ENCODE results near the gene ZNF14.

DNA sequence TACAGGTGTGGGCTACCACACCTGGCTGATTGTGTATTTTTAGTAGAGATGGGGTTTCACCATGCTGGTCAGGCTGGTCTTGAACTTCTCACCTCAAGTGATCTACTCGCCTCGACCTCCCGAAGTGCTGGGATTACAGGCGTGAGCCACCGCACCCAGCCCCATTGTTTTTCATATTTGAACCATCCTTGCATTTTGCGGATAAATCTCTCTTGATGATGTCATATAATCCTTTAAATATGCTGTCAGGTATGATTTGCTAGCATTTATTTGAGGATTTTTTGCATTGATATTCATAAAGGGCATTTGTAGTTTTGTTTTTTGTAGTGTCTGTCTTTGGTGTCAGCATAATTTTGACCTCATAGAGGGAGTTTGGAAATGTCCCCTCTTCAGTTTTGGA lies 58.6 kb downstream of the ZNF14 start:
- TF ChIP-seq EP300 (IDR thresholded peaks at IDR 0.05), result no peak
- no peak for TF ChIP-seq CTCF (IDR thresholded peaks at IDR 0.05)
- TF ChIP-seq POLR2AphosphoS5 (IDR thresholded peaks at IDR 0.05), result no peak
- TF ChIP-seq POLR2A (IDR thresholded peaks at IDR 0.05), result no peak

Measured in gastroesophageal sphincter (tissue), 3 donors.